ENCODE measurements around the gene ZNF554.
"Not testable (repeated sequence)": the region's sequence is repeated elsewhere in the genome, so short reads cannot be mapped to it uniquely, and the experiment has no call there.

- TF ChIP-seq TAF1 (IDR thresholded peaks at IDR 0.05; ENCODE audit: low read depth, low read length); POLR2A (IDR thresholded peaks at IDR 0.05; ENCODE audit: low read depth, low read length); POLR2AphosphoS5 (IDR thresholded peaks at IDR 0.05; ENCODE audit: low read depth, low read length); SPI1 (IDR thresholded peaks at IDR 0.05; ENCODE audit: low read depth, low read length); POU2F2 (IDR thresholded peaks at IDR 0.05; ENCODE audit: low read depth, low read length); PAX5 (IDR thresholded peaks at IDR 0.05; ENCODE audit: insufficient read depth, low read length, severe bottlenecking): not testable (repeated sequence)
Observed at GRCh38 chr19:2872175-2872574, 52.5 kb downstream of the ZNF554 start.

All from GM12891 (cell line).